IPS-11a (cell line): ENCODE data around the gene UNC93A.
"Not testable (repeated sequence)": the region's sequence is repeated elsewhere in the genome, so short reads cannot be mapped to it uniquely, and the experiment has no call there.

Experiments used
- H3K4me3 ChIP-seq: one replicate; pipeline ENCODE4 v1.5.1; 2013; ENCODE audit warnings: low read depth, low read length, control low read depth

UNC93A gene

DNA sequence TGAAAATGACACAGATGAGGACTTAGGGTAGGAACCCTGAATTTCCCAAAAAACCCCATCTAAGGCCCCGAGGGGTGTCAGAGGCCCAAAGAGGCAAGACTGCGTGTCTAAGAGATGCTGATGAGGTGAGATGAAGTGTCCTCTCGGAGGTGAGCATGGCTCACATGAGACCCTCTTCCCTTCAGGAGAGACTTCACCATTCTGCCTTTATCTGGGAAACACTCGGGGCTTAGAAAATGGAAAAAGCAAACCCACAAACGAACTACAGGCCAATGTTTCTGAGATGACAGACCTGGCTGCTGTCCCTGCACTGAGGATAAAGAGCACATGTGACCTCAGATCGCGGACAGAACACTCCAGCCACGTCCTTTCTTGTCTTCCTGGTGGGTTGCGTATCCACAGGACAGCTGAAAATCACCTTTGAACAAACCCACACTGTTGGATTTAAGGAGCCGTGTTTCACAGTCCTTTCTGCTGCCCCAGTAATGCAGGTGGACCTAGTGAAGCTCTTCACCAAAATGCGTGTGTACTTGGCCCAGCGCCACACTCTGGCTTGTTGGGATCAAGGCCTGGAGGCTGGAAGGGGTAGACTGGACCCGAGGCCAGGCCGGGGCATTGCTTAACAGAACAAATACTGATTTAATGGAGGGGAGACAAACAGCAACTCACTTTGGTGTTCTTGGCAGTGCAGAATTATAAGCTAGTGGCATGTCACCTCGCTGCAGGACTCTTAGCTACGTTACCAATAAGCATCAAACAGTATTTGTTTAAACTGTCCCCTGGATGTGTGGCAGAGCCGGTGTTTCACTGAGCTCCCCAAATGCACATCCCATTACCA is 18.5 kb downstream of the UNC93A start:
- not testable (repeated sequence) for H3K4me3 ChIP-seq

DNA sequence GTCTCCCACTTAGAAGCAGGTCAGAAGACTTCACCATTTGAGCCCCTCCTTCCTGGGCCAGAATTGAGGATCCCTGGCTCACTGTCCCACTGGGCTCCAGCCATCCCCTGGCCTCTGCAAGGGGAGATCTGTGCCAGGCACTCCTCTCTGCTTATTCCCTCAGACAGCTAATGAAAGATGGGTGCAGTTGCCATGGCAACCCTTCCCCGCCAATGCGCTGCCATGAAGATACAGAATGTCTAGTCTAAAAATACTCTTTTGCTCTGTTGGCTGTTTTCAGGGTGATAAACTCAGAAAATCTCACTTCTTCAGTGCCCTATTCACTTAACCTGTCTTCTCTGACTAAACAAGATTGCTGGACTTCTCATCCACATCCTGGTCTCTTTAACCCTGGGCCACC is 20.2 kb downstream of the UNC93A start:
- no peak overlapping the region for H3K4me3 ChIP-seq

DNA sequence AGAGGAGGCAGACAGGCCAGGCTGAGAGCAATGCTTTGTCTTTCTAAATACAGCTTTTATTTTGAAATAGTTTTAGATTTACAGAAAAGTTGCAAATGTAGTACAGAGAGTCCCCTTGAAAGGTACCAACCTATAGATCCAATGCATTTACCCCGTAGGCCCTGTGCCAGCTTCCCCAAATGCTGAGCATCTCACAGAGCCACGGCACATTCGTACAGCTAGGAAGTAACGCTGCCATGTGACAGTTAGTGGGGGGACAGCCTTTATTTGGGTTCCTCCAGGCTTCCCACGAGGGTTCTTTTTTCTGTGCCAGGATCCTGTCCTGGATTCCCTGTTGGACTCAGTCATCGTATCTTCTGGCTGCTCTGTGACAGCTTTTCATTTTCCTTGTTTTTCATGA is 20.6 kb downstream of the UNC93A start:
- not testable (repeated sequence) for H3K4me3 ChIP-seq

DNA sequence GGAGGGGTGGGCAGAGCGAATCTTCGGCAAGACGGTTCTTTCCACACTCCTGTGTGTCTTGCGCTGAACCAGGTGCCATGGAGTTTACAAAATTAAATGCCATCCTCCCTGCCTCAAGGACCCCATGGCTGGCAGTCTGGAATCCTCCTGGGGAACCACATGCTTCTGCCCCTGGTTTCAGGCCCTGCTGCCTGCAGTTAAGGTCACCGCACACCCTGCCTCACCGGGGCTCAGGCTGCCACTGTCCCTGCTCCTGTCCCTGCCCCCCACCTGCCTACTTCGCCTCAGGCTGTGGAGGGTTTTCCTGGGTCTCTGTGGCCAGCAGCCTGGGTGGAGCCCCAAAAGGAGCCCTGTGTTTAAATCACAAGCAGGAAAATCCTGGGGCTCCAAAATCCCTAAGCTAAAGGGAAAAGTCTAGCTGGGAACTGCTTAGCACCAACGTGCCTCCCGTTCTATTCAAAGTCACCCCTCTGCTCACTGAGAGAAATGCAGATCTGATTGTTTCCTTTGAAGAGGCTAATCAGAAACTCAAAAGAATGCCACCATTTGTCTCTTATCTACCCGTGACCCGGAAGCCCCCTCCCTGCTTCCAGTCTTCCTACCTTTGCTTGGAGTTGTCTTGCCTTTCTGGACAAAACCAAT is 23.2 kb downstream of the UNC93A start:
- H3K4me3 ChIP-seq = no peak overlapping the region

DNA sequence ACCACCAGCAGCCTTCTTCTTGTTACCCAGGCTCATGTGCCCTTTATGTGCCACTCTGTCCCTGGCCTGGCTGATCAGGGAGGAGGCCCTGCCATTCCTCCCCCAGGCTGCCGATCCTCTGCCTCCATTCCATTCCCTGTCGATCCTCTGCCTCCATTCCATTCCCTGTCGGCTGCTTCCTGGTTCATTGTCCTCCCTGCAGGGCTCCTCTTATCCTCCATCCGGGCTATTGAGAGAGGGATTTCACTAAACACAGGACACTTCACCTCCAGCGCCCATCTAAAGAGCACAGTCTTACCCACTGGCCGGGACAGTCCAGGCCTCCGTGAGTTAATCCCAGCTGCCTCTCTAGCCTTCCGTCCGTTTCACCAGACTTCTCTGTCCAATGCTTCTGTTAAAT is 26.1 kb downstream of the UNC93A start:
- no peak overlapping the region for H3K4me3 ChIP-seq

DNA sequence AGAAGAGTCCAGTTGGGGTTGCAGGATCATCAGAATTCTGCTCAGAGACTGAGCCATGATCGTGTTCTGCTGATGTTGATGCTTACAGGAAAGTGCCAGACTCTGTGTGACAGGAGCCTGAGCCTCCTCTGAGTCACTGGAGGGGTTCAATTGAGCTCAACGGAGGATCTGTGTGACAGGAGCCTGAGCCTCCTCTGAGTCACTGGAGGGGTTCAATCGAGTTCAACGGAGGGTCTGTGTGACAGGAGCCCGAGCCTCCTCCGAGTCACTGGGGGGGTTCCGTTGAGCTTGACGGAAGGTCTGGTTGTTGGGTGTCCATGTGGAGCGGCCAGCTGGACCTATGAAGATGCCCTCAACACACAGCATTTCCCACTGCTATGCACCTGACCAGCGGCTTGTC is 27.2 kb downstream of the UNC93A start:
- not testable (repeated sequence) for H3K4me3 ChIP-seq

DNA sequence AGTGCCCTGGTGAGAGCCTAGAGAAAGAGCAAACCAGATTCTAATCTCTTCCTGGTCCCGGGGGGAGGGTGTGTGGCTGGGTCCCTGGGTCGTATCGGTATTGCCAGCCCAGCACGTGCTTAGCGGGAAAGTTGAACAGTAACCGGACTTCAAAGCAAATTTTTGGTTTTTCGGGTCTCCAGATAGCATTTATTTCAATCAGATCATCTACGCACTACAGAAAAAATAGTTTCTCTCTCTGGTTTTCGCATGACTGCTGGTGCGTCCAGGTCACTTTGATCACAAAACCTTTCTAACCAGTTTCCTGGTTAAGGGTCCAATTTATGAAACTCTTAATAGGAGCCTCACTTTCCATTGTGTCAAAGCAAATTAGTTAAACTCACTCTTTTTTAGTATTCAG is 27.7 kb downstream of the UNC93A start:
- not testable (repeated sequence) for H3K4me3 ChIP-seq

DNA sequence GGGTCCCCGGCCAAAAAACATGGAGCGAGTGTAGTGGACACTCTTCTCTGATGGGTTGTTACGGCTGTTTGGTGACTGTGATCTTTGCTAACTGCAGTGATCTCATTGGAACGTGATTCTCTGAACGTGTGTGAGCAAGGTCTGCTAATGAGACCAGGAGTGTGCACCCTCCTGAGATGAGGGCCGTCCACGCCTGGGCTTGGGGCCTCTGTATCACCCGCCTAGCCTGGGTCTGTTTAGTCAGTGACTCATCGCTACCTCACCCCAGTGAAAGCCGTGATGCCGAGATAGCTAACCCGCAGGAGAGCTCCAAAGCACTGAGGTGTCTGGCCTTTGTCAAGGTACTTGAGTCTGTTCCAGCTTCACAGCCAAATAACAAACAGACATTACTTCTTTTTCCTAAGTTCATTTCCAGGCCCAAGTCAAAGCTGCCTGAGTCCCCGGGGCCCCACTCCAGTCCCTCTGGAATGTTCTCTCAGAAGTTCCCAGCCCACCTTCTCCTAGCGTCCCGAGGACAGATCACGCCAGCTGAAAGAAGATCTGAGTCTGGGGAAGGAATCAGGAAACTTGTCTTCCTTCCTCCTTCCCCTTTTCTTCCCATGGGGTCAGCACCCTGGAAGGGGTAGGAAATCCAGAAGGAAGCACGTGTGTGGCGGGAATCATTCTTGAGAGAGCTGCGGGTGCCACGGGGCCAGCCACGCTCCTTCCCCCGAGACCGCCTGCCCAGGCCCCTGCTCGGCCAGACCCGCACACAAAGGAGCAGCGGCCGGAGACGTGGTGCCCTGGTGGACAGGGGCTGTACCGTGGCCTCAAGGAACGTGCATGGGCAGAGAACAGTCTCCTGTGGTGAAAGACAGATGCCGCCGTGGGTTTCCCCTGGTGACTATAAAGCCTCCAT is 29.0 kb downstream of the UNC93A start:
- H3K4me3 ChIP-seq = not testable (repeated sequence)

DNA sequence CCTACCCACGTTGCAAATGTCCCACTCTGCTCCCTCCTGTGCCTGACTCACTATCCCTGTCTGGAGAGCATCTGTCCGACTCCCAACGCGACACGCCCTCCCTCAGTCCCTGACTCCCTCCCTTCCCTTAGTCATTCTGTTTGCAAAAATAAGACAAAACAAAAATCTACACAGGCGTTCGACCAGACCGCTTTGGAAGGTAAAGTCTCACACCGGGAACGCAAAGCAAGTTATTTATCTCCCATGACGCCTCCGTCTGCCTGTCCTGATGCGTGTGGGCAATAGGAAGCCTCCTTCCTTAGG is 29.6 kb downstream of the UNC93A start:
- not testable (repeated sequence) for H3K4me3 ChIP-seq

DNA sequence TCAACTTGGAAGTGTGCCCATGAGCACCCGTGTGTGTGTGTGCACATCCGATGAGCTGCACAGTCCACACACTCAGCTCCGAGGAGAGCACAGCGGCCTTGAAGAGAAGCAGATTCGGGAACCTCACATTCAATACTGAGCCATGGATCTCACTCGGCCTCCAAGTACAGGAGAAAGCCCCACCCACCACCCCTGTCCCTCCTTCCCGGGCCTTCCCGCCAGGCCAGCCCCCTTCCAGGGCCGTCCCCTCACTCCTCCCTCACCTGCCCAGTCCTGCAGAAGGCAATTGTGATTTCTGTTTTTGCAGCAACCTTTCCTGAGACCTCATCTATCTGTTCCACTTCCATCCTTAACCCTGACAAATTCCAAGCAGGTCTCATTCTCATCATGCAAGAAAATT is 30.1 kb downstream of the UNC93A start:
- not testable (repeated sequence) for H3K4me3 ChIP-seq

DNA sequence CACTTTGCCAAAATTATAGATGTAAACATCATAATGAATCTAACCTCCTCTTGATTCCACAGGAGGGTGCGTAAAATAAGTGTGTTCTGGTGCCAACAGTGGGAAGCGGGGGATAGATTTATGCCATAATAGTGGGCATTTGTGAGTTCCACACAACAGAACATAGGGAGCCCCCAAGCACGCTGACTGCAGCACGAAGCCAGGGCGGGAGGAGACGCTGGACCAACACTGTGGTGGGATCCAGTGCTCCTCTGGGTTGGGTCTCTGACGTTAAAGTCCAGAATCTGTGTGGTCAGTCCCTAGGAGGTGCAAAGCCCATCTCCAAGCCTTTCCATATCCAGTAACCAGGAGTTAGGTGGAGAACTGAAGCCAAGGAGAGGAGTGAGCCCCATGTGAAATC is 32.0 kb downstream of the UNC93A start:
- H3K4me3 ChIP-seq = no peak overlapping the region

DNA sequence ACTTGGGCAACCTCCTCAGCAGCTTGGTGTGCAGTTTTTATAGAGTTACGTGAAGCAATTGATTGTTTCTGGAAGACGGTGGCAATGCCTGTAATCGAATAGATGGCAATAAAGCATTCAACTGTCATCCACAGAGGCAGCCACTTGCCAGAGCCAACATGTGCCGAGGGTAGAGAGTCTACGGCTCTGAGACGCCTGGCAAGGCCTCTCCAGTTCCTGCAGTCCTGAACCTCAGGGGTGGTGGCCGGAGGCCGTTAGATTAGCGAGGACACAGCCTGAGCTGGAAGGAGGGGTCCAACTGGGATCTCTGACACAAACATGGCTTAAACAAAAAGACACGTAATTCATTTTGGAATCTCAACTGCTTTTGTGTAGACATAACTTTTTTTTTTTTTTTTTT is 33.0 kb downstream of the UNC93A start:
- no peak overlapping the region for H3K4me3 ChIP-seq

DNA sequence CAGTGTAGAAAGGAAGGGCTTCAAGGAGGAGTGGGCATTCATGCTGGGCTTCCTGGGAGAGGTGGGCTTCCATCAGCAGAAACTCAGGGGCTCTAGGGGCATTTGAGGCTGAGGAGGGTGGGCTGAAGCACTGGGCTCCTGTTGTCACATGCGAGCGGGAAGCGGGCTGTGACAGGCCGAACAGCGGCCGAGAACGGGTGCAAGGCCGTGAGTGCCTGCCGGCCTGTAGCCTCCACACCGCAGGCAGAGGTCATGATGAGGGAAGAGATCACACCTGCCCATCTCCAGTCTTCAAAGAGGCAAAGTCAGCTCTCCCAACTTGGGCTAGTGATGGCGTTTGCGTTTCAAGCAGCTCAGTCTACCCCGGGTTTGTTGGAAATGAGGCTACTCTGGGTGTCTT is 34.7 kb downstream of the UNC93A start:
- H3K4me3 ChIP-seq = no peak overlapping the region

DNA sequence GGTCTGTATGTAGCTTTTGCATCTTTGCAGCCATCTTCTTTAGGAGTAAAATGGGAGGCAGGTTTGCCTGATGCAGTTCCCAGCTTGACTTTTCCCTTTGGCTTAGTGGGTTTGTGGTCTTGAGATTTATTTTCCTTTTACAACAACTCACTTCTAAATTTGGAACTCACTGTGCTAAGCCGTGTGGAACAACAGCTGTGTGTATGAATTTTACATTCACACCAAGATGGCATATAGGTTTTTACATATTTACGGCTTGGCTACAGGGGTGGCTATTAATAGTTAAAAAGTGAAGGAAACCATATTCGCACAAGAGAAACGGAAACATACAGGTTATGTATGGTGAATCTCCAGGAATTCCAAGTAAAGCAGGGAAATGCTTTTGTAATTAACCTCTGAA is 36.3 kb downstream of the UNC93A start:
- H3K4me3 ChIP-seq = no peak overlapping the region

DNA sequence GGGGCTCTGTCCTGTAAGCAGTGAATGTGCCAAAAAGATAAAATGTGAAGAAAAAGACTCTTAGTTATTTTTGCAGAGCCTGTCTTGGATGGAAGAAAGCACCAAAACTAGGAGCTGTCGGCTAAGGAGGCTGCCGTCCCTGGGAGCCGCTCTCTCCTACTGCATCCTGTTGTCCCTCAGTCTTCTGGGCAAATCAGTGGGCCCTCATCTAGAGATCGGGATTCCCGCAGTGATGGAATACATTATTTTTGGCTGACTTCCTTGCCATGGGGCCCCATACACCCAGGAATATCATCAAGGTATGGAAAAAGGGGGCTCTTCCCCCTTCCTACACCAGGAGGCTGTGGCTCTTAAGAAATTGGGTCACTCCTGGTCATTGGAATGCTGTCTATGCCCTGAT is 37.0 kb downstream of the UNC93A start:
- H3K4me3 ChIP-seq = no peak overlapping the region

DNA sequence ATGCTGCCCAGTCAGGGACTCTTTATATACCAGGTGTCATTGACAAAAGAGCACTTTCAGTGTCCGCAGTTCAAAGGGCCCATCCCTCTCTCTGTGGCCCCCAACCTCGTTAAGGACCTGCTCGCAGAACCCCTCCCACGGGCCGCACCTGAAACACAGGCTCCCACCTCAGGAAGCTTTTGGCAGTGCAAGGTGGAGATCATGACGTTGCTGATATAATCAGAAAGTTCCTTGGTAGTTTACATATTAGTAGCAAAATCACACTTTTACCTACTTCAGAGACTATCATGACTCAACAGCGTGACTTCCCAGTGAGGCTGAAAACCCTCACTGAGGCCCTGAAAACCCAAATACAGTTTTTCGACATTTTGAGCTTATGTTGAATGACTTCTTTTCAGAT is 37.9 kb downstream of the UNC93A start:
- H3K4me3 ChIP-seq = no peak overlapping the region

DNA sequence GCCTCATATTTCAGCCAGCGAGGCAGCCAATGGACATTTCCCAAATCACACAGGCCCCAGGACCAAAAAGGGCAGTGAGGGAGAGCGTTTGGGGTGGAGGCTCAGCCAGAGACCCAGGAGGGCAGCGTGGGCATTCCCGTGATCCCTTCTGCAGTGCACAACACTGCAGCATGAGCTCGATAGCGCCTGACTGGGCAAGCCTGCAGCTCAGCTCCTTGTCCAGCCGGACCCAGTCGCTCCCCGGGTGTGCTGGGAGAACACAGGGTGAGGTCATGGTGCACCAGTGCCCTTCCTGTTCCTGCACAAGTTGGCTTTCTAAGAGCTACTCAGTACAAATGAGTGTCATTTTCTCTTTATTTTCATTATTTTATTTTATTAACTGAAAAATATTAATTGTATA is 39.6 kb downstream of the UNC93A start:
- no peak overlapping the region for H3K4me3 ChIP-seq

DNA sequence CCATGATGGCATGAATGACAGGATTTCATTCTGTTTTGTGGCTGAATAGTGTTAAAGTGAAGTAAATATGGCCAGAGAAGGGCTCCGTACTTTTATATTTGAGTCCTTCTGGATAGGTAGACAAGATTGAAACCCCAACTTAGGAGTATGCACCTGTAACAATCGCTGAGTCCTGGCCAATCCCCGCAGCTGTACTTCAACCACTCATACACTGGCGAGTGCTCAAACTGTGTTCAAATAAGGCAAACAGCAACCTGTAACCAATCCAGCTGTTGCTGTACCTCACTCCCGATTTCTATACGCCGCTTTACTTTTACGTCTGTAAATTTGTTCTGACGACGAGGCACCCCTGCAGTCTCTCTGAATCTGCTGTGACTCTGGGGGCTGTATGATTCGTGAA is 40.5 kb downstream of the UNC93A start:
- no peak overlapping the region for H3K4me3 ChIP-seq

DNA sequence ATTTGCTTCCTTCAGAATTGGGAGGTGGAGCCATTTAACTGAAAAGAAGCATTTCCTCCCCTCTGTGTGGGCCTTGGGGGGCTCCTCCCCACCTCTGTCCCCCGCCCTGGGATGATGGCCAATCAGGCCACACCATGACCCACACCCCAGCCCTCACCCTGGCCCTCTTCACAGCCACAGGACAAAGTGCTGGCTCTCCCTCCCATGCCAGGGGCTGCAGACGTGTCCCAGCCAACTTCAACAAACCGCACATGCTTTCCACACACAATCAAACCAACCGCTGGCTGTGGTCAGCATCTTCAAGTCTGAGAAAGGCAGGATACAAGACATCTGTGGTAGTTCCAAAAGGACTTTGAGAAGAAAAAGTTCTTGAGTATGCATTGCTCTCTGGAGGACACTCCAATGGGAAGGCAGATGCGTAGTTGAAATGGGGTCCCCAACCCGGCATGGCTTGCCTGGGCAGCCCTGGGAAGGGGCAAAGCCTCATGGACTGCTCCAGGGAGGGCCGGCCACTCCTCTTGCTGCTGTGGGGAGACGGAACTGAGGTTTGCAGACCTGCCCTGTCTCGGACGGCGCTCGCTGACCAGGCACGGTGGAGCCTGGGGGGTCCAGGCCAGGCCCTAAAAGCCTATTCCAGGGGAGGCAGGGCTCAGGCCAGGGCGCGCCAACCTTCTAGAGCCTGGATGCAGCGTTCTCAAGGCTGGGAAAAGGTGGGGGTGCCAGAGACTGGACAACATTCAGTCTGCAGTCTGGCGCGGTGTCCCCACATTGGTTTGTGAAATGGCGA is 45.9 kb downstream of the UNC93A start:
- H3K4me3 ChIP-seq = no peak overlapping the region

DNA sequence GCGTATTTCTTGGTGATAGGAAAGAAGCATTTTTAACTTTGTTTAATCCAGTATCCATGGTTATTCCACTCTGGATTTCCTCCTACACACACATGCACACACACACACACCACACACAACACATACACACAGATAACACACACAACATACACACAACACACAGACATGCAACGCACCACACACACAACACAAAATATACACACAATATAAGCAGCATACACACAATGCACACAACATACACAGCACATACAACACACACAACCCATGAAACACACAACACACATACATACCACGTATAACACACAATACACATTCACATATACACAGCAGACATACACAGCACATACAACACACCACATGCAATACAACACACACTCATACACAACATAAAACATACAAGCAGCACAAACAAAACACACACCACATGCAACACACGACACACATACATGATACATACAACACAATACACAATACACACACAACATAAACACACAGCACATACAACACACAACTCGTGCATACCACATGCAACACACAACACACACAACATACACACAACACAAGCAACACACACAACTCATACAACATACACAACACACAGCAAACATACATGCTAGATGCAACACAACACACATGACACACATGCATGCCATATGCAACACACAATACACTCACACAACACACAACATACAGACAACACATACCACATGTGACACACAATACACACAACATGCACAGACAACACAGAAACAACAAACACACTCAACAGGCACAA is 46.7 kb downstream of the UNC93A start:
- H3K4me3 ChIP-seq = no peak overlapping the region
